Measurements from ENCODE around the gene ZNF8.
A peak's percentile ranks its signal among the peaks of the same experiment; 100 is the strongest.
"Not testable (repeated sequence)": the region's sequence is repeated elsewhere in the genome, so short reads cannot be mapped to it uniquely, and the experiment has no call there.

ZNF8 gene

DNA sequence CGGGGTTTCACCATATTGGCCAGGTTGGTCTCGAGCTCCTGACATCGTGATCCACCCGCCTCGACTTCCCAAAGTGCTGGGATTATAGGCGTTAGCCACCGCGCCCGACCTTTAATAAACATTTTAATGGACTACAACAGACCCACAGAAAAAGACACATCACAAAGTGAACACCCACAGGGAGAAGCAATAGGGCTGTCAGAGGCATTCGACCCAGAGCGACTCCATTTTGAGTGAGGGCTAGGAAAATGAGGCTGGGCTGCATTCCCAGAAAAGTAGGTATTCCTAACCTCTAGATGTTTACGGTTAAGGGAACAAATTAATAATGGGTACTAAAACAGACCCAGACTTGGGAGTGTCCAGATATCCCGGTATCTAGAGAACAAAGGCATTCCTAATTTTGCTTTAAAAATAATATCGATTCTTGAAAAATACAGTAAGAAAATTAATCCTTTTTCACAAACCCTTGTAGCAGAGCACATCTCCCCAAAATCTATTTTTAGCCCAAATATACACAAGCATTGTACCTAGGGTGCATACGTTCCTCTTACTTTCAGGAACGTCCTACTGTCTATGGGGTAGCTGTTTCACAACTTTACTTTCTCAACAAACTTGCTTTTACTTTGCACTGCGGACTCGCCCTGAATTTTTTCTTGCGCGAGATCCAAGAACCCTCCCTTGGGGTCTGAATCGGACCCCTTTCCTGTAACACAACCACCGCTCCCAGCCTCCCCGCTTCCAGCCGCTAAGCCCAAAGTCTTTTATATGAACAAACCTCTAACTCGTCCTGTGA lies 811 bp upstream of the ZNF8 start:
- H3K27ac Mint-ChIP-seq, result peak overlapping the region; percentile 91 to 98
- ATAC-seq, result peak; percentile 11
- H3K27me3 Mint-ChIP-seq, result no peaks in the 10 kb centered on the region
- H3K4me3 Mint-ChIP-seq, result peak overlapping the region; percentile 85 to 91
- H3K9me3 Mint-ChIP-seq, result peaks cover 8 to 37% of the 10 kb centered on the region in 2 donors
- DNase-seq, result no peak
- H3K4me1 Mint-ChIP-seq, result peaks cover 36% of the 10 kb centered on the region

DNA sequence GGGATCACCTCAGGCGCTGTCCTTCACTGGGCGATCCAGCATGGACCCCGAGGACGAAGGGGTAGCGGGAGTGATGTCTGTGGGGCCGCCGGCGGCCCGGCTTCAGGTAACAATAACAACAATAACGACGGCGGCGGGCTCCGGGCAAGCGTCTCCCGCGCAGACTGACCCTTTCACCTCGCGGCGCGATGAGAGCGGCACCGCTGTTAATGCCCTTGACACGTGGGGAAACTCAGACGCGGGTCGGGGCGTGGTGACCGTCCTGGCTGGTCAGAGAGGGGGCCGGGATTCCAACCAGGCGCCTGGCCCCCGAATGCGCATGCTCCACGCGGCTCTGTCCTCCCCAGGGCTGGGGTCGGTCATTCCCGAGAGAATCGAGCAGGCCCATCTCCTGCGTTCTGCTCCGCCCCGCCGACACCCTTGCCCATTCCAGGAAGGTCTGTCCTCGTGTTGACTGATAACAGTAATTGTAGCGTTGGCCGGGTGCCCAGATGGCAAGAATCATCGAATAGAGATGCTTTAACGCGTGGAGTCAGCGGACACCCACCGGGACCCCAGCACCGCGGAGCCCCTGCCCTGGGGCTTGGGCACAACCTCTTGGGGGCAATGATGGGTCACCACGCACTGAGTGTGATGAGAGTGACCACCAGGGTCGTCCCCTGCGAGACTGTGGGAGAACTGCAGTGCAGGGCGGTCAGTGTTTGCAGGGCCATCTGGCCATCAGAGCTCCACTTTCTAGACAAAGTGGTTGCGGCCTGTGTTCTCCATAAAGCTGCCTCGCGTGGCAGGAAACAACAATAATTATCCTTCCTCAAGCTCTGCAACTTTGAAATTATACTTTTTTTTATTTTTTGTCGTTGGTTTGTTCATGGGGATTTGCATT lies 528 bp downstream of the ZNF8 start:
- peak; percentile 34 to 66 for DNase-seq
- peak overlapping the region; percentile 85 to 91 for H3K4me3 Mint-ChIP-seq
- H3K27me3 Mint-ChIP-seq, result no peaks in the 10 kb centered on the region
- peaks cover 36% of the 10 kb centered on the region for H3K4me1 Mint-ChIP-seq
- peaks cover 5 to 33% of the 10 kb centered on the region in 2 donors for H3K9me3 Mint-ChIP-seq
- peak; percentile 32 for ATAC-seq
- peak overlapping the region; percentile 91 to 98 for H3K27ac Mint-ChIP-seq

DNA sequence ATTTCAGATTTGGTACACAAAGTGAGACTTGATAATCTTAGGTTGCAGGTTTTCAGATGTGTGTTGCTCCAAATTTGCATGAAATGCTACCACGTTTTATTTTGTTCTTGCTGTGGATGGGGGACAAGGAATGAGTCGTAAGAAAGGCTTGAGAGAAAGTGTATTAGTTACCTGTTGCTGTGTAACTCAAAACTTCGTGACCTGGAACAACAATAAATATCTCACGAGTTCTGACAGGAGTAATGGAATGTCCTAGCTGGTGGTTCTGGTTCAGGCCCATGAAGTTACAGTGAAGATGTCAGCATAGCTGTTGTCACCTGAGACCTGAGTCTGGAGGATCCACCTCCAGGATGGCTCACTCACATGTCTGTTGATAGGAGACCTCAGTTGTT lies 1.2 kb downstream of the ZNF8 start:
- H3K4me1 Mint-ChIP-seq, result peaks cover 36% of the 10 kb centered on the region
- H3K9me3 Mint-ChIP-seq, result peaks cover 4 to 27% of the 10 kb centered on the region in 2 donors
- no peak for ATAC-seq
- no peaks in the 10 kb centered on the region for H3K27me3 Mint-ChIP-seq
- peak overlapping the region; percentile 88 to 91 for H3K27ac Mint-ChIP-seq
- DNase-seq, result no peak
- H3K4me3 Mint-ChIP-seq, result peak overlapping the region; percentile 85 to 91

DNA sequence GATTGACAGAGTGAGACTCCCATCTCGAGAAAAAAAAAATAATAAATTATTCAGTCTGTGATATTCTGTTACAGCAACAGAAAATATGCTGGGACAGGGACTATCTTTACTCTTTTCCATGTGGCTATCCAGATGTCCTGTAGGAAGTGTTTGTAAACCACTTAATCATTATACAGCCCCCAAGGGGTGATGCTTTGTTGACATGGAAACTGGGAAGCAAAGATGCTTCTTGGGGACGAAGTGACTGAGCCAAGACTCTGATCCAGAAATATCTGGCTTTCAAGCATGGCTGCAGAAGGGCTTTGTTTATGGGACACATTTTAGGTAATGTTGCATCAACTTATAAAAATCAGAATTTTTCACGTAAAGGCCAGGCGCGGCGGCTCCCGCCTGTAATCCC lies 5.4 kb downstream of the ZNF8 start:
- no peak for ATAC-seq
- H3K27me3 Mint-ChIP-seq, result no peaks in the 10 kb centered on the region
- no peak for DNase-seq
- no peak overlapping the region for H3K4me3 Mint-ChIP-seq
- H3K27ac Mint-ChIP-seq, result peak overlapping the region in 1 of 2 donors; percentile 42
- peaks cover 25% of the 10 kb centered on the region for H3K4me1 Mint-ChIP-seq
- H3K9me3 Mint-ChIP-seq, result peaks cover 0 to 20% of the 10 kb centered on the region in 2 donors

DNA sequence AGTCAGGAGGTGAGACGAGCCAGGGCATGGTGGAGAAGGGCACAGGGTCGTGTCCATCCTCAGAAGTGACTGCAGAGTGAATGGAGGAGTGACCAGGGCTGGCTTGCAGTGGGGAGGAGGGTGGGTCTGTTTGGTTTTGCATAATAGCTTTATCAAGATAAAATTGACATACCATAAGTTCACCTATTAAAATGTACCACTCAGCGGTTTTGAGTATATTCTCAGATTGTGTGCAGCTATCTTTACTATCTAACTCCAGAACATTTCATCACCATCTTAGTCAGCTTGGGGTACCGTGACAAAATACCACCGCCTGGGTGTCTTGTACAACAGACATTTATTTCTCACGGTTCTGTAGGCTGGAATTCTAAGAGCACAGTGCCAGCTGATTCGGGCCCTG lies 13.2 kb downstream of the ZNF8 start:
- no peak overlapping the region for H3K27ac Mint-ChIP-seq
- H3K9me3 Mint-ChIP-seq, result peaks cover 15 to 50% of the 10 kb centered on the region in 2 donors
- ATAC-seq (no peak), DNase-seq (no peak)
- no peaks in the 10 kb centered on the region for H3K4me1 Mint-ChIP-seq
- H3K4me3 Mint-ChIP-seq, result no peak overlapping the region
- H3K27me3 Mint-ChIP-seq, result no peaks in the 10 kb centered on the region

DNA sequence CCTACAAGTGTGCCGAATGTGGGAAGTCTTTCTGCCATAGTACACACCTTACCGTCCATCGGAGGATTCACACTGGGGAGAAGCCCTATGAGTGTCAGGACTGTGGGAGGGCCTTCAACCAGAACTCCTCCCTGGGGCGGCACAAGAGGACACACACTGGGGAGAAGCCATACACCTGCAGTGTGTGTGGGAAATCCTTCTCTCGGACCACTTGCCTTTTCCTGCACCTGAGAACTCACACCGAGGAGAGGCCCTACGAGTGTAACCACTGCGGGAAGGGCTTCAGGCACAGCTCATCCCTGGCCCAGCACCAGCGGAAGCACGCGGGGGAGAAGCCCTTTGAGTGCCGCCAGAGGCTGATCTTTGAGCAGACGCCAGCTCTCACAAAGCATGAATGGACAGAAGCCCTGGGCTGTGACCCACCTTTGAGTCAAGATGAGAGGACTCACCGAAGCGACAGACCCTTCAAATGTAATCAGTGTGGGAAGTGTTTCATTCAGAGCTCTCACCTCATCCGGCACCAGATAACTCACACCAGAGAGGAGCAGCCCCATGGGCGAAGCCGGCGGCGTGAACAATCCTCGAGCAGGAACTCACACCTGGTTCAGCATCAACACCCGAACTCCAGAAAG lies 16.1 kb downstream of the ZNF8 start:
- H3K4me3 Mint-ChIP-seq, result no peak overlapping the region
- peaks cover 15 to 45% of the 10 kb centered on the region in 2 donors for H3K9me3 Mint-ChIP-seq
- H3K27me3 Mint-ChIP-seq, result no peaks in the 10 kb centered on the region
- H3K4me1 Mint-ChIP-seq, result no peaks in the 10 kb centered on the region
- no peak overlapping the region for H3K27ac Mint-ChIP-seq
- ATAC-seq (no peak), DNase-seq (no peak)

DNA sequence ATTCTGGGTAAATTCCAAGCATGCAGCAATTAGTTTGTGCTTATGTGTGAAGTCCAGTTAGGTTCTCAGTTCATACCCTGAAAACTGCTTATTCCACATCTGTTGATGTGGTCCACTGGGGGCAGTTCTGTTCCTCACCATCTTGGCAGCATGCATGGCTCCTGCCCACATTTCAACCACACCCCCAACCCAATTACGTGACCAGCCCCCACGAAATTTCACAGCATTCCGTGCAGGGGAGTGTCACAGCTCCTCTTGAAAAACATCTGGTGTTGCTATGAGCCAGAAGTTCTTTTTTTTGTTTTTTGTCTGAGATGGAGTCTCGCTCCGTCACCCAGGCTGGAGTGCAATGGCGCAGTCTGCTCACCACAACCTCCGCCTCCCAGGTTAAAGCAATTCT lies 17.3 kb downstream of the ZNF8 start:
- H3K4me1 Mint-ChIP-seq, result no peaks in the 10 kb centered on the region
- no peak overlapping the region for H3K27ac Mint-ChIP-seq
- H3K4me3 Mint-ChIP-seq, result no peak overlapping the region
- ATAC-seq, result no peak
- H3K27me3 Mint-ChIP-seq, result no peaks in the 10 kb centered on the region
- DNase-seq, result no peak
- H3K9me3 Mint-ChIP-seq, result peaks cover 15 to 48% of the 10 kb centered on the region in 2 donors

DNA sequence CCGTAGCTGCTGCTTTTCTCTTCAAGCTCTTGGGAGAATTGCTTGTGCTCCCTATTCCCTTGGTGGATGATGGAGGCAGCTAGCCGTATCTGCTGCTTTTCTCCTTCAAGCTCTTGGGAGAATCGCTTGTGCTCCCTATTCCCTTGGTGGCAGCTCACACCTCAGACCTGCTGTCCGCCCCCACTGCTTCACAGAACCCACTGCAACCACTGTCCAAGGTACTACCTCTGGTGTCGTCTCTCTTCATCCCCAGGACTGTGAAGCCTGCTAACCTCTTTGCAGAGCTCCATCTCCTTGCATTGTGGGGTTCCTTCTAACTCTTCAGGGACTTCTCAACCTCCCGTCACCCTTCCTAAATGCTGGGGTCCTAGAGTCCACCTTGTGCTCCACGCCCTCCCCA lies 21.9 kb downstream of the ZNF8 start:
- Mint-ChIP-seq H3K9me3 (peaks cover 5 to 10% of the 10 kb centered on the region in 2 donors), H3K27ac (no peak overlapping the region), H3K27me3 (no peaks in the 10 kb centered on the region), H3K4me3 (no peak overlapping the region), H3K4me1 (peaks cover 13% of the 10 kb centered on the region)
- no peak for DNase-seq
- ATAC-seq, result no peak

DNA sequence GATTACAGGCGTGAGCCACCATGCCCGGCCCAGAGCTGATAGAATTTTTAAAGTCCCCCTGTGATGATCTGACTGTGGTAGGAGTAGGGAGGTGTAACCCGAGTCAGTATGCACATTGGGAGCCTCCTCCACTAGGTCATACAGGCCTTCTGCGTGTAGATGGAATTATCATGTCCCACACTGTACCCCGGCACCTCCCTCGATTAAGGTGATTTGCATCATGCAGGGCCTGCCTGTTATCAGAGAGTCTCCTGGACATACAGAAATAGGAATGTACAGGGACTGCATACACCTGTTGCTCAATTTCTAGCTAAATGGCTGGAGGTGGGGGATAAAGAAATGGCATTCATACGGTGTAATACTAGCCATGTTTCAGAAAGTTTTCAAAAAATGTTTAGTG lies 25.5 kb downstream of the ZNF8 start:
- Mint-ChIP-seq H3K4me1 (peaks cover 46% of the 10 kb centered on the region), H3K27ac (peak overlapping the region in 1 of 2 donors; percentile 97), H3K9me3 (peaks cover 5 to 10% of the 10 kb centered on the region in 2 donors), H3K4me3 (peak overlapping the region; percentile 91 to 92), H3K27me3 (no peaks in the 10 kb centered on the region)
- DNase-seq (no peak), ATAC-seq (no peak)

DNA sequence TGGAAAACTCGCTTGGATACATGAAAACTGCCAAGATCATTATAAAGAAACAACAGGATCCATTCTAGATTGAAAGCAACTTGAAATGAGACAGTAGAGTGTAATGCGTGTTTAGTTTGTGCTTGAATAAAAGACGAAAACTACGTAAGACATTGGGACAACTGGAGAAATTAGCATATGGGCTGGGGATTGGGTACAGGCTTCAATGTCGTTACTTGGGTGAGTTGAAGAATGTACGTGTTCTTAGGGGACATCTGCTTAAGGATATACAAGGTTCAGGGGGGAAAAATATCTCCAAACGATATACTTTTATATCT lies 26.0 kb downstream of the ZNF8 start:
- DNase-seq, result no peak
- peak overlapping the region; percentile 10 to 97 for H3K27ac Mint-ChIP-seq
- H3K27me3 Mint-ChIP-seq, result no peaks in the 10 kb centered on the region
- peaks cover 50% of the 10 kb centered on the region for H3K4me1 Mint-ChIP-seq
- H3K4me3 Mint-ChIP-seq, result peak overlapping the region; percentile 91 to 92
- H3K9me3 Mint-ChIP-seq, result peaks cover 5 to 10% of the 10 kb centered on the region in 2 donors
- ATAC-seq, result peak; percentile 10

DNA sequence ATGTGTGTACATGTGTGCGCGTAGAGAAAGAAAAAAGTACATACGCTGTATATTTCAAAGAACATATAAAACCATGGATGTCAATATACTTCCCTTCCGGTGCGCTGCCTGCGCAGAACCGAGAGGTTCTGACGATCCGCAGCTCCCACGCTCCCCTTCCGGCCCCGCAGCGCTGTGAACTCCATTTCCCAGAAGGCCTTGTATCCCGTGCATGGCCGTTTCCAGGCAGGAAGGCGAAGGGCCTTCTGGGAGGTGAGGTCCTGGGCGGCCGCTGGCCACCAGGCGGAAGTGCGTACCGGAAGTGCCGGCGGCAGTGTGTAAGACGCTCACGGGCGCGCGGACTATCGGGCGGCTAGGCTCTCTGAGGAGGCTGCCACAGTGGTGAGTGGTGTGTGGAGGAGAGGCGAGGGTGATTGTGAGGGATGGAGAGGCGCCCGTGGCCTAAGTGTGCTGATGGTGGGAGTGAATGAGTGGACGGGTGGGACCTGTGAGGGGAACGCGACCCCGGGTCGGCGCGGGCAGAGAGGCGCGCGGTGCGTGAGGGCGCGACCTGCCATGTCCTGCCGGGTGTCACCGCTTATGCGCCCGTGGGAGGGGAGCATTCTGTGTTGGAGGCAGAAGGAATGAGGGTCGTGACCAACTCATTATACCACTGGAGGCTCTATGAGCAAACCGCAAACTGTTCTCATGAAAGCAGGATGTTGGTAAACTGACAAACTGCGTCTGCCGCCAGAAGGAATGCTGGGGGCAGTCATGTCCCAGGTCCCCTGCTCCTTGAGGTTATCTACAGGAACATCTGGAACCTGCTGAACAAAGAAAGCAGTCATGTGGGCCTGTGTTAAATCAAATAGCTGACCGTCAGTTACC lies 26.5 kb downstream of the ZNF8 start, which contains the start of gene ERVK3-1:
Gene ERVK3-1 (plus strand): TSS at position 313 of the 867 bp plus-strand sequence. CDS start 6,792 bp downstream, outside the sequence.
- DNase-seq, result peak; percentile 93 to 97
- peaks cover 56% of the 10 kb centered on the region for H3K4me1 Mint-ChIP-seq
- peaks cover 5 to 10% of the 10 kb centered on the region in 2 donors for H3K9me3 Mint-ChIP-seq
- no peaks in the 10 kb centered on the region for H3K27me3 Mint-ChIP-seq
- H3K4me3 Mint-ChIP-seq, result peak within 1 kb of the TSS; percentile 91 to 92
- peak; percentile 98 for ATAC-seq
- H3K27ac Mint-ChIP-seq, result peak within 1 kb of the TSS; percentile 97

DNA sequence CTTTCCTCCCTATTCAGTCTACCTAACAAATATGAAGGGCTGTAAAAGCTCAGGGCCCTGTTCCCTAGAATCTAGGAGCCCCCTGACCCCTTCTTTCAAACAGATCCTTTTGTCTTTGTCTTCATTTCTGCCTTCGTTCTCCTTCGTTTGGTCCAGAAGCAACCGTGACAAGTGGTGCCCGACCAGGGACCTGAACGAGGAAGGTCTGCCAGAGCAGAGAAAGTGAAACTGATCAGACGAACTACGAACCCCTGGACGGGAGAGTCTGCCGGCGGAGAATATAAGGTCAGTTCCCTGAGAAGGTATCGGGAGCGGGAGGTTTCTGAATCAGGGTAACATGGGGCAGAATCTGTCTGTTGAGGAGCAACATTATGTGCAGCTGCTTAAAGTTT lies 27.2 kb downstream of the ZNF8 start:
- Mint-ChIP-seq H3K9me3 (peaks cover 4 to 5% of the 10 kb centered on the region in 2 donors), H3K27me3 (no peaks in the 10 kb centered on the region), H3K4me3 (peak overlapping the region; percentile 91 to 92), H3K27ac (peak overlapping the region; percentile 2 to 97), H3K4me1 (peaks cover 62% of the 10 kb centered on the region)
- no peak for DNase-seq
- ATAC-seq, result no peak

DNA sequence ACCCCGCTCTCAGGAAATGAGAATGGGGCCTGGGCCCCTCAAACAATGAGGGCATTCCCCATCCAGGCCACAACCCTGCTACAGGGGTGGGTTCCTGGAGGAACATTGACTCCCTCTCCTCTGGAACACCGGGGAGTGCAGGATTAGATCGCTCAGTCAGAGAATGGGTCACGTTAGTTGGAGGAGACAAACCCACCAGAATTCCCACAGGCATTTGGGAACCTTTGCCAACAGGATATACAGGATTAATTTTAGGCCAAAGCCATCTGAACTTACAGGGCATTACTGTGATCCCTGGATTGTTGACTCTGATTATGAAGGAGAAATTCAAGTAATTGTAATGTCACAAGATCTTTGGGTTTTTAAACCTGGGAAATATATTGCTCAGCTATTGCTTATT lies 29.0 kb downstream of the ZNF8 start:
- DNase-seq (no peak), ATAC-seq (no peak)
- peak overlapping the region in 1 of 2 donors; percentile 30 for H3K4me3 Mint-ChIP-seq
- peak overlapping the region; percentile 66 to 72 for H3K27ac Mint-ChIP-seq
- no peaks in the 10 kb centered on the region for H3K27me3 Mint-ChIP-seq
- peaks cover 62% of the 10 kb centered on the region for H3K4me1 Mint-ChIP-seq
- H3K9me3 Mint-ChIP-seq, result peaks cover 0 to 5% of the 10 kb centered on the region in 2 donors

DNA sequence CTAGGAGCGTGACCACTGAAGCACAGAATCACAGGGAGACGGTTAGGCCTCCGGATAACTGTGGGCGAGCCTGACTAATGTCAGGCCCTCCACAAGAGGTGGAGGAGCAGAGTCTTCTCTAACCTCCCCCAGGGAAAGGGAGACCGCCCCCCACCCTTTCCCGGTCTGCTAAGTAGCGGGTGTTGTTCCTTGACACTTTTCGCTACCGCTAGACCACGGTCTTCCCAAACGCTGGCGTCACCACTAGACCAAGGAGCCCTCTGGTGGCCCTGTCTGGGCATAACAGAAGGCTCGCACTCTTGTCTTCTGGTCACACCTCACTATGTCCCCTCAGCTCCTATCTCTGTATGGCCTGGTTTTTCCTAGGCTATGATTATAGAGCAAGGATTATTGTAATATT lies 31.9 kb downstream of the ZNF8 start:
- peak overlapping the region in 1 of 2 donors; percentile 59 for H3K27ac Mint-ChIP-seq

More for the DNA sequence above, 31.9 kb downstream of the ZNF8 start:
- ATAC-seq, H3K9me3 Mint-ChIP-seq, DNase-seq, H3K4me3 Mint-ChIP-seq, H3K27me3 Mint-ChIP-seq: not testable (repeated sequence)
- peaks cover 50% of the 10 kb centered on the region for H3K4me1 Mint-ChIP-seq

Measured in stimulated activated naive CD8-positive, alpha-beta T cell treated with anti-CD3 and anti-CD28 coated beads, Interleukin-15, amount 100 ng/mL, for 72 hours (primary cell).